GM13977 (cell line): ENCODE data around the gene EMILIN2.

Experiments
- DNase-seq: peaks from one replicate; pipeline ENCODE4 v3.0.0; 2012; ENCODE audit warnings: low spot score
- CTCF ChIP-seq: IDR thresholded peaks from 2 replicates; pipeline ENCODE4 v1.5.1; 2012; ENCODE audit warnings: mild to moderate bottlenecking, control low read depth; ENCODE audit not compliant: insufficient read depth; ENCODE audit errors: extremely low read depth, missing control alignments
- in situ Hi-C: fragments of 300-500 bp; cut with MboI; formaldehyde crosslinking; loops from one replicate; pipeline ENCODE4 v1.12.0; 2022; ENCODE audit warnings: low sequenced_read_pairs, low pct_unique_long_range_greater_than_20kb, mixed read lengths, inconsistent platforms; ENCODE audit not compliant: unreplicated experiment

The EMILIN2 gene

GRCh38 chr18:2952605-2953004 lies 105.8 kb downstream of the EMILIN2 start:
- in situ Hi-C loops, result no loop called here
- DNase-seq, result no peak
- no peak for TF ChIP-seq CTCF

GRCh38 chr18:2953935-2954653 lies 107.3 kb downstream of the EMILIN2 start:
- no peak for TF ChIP-seq CTCF

GRCh38 chr18:2954869-2955645 lies 108.3 kb downstream of the EMILIN2 start:
- no peak for DNase-seq
- in situ Hi-C loops, result no loop called here
- TF ChIP-seq CTCF, result no peak

More at GRCh38 chr18:2953935-2954653, 107.3 kb downstream of the EMILIN2 start:
- in situ Hi-C loops, result no loop called here
- no peak for DNase-seq

GRCh38 chr18:2956056-2956455 lies 109.2 kb downstream of the EMILIN2 start:
- no peak for TF ChIP-seq CTCF
- in situ Hi-C loops, result no loop called here
- DNase-seq, result no peak

GRCh38 chr18:2958819-2959298 lies 112.1 kb downstream of the EMILIN2 start:
- in situ Hi-C loops, result no loop called here
- DNase-seq, result peak; percentile 30
- no peak for TF ChIP-seq CTCF

- DNase-seq, result no peak
- no peak for TF ChIP-seq CTCF
These were observed 112.5 kb downstream of the EMILIN2 start for GRCh38 chr18:2959341-2959740.

More at GRCh38 chr18:2959341-2959740, 112.5 kb downstream of the EMILIN2 start:
- in situ Hi-C loops, result no loop called here
